ENCODE data around the gene TACR1.
A peak's percentile ranks its signal among the peaks of the same experiment; 100 is the strongest.
"Not testable (repeated sequence)": the region's sequence is repeated elsewhere in the genome, so short reads cannot be mapped to it uniquely, and the experiment has no call there.

The TACR1 gene

GRCh38 chr2:75199428-75200011, at the start of gene TACR1:
TACR1 (minus strand) TSS chr2:75199520; CDS start chr2:75198934, 586 bp downstream.
- DNase-seq: peak; percentile 57

GRCh38 chr2:75248581-75248980, 49.3 kb upstream of the TACR1 start:
- DNase-seq: not testable (repeated sequence)

- no peak for DNase-seq
These were observed 47.3 kb upstream of the TACR1 start for GRCh38 chr2:75246441-75247167.

DNA sequence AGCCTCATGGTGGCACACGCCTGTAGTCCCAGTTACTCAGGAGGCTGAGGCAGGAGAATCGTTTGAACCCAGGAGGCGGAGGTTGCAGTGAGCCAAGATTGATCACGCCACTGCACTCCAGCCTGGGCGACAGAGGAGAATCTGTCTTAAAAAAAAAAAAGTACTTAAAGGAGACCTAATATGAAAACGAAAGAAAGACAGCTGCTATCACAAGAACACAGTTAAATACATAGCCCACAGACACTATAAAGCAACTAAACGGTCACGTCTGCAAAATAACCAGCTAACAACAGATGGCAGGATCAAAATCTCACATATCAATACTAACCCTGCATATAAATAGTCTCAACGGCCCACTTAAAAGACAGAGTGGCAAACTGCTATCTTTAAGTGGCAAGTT, 43.9 kb upstream of the TACR1 start:
- DNase-seq: no peak

GRCh38 chr2:75241696-75242095, 42.4 kb upstream of the TACR1 start:
- no peak for DNase-seq

DNA sequence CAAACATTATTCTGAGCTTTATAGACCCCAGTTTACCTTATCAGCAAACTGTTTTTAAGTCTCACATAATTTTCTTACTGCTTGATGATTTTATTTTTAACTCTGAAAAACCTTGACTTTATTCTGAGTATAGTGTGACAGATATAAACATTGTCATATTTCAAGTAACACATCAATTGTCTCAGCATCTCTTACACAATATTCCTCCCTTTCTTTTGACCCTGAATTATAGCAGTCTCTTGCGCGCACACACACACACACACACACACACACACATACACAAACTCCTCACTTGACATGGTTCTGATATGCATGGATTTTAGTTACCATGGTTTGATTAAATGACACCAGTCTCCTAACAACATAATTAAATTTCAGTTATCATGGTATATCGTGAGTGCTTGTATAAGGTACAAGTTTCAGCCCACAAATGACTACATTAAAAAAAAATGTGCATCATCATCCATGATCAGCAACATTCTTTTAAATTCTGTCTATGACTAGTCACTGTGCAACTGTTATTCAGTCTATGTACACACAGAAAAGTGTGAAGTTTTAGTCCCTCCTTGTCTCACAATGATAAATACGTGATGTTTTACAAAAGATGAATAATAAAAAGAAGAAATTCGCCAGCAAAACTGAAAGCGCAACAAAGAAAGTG, 39.5 kb upstream of the TACR1 start:
- DNase-seq: no peak

DNA sequence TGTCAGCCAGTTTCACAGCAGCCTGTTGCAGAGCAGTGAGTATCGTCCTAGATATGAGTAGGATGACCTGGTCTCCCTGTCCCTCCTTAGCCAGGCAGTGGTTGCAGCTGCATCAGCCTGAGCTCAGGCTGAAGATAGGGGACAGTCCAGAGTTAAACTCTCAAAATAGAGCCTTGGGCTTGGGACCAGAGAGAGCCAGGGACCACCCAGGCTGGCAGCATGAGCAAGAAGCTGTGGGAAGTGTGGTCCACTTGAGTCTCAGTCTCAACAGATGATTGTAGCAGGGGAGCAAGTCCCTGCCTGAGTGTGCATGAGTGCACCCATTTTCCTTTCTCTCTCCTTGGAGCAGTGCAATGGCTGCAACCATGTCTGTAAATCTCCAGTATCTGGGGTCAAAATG, 38.0 kb upstream of the TACR1 start:
- DNase-seq: no peak

GRCh38 chr2:75233965-75234364, 34.6 kb upstream of the TACR1 start:
- no peak for DNase-seq

- DNase-seq: no peak
These were observed 27.3 kb upstream of the TACR1 start for GRCh38 chr2:75226617-75227016.

DNA sequence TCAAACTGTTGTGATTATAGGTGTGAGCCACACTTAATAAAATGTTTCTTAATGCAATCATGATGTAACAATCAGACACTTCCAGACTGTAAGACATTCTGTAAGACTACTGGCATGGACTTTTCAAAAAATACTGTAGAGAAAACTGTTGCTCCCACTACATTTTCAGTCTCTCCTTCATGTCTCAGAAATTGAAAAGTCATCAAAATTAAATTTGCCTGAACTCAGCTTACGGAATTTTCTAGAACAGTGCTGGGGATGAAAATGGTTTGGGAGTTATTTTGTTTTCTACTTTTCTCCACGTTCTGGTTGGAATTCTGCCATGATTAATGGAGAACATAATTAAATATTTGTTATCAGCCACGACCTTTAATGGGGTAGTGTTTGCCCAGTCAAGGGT, 26.8 kb upstream of the TACR1 start:
- DNase-seq: no peak

GRCh38 chr2:75224636-75225094, 25.3 kb upstream of the TACR1 start:
- DNase-seq: peak; percentile 83

DNA sequence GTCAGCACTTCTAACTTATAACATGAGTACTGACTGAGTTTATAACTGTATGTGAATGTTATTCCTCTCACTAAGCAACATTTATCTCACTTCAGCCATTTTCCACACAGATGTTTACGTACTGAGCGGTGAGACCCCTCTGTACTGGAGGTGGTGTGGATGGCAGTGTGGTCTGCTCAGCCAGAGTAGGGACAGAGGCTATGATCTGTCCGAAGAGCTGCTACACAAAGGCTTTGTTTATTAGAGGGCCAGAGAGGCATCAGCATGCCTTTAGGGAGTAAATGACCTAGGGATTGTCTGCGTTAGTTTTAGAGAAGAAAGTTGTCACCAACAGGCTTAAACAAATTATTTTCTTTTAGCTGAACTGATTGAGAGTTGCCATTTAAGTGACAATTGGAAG, 23.2 kb upstream of the TACR1 start:
- DNase-seq: no peak

- DNase-seq: no peak
These were observed 22.5 kb upstream of the TACR1 start for GRCh38 chr2:75221862-75222261.

GRCh38 chr2:75219213-75219612, 19.9 kb upstream of the TACR1 start:
- not testable (repeated sequence) for DNase-seq

DNA sequence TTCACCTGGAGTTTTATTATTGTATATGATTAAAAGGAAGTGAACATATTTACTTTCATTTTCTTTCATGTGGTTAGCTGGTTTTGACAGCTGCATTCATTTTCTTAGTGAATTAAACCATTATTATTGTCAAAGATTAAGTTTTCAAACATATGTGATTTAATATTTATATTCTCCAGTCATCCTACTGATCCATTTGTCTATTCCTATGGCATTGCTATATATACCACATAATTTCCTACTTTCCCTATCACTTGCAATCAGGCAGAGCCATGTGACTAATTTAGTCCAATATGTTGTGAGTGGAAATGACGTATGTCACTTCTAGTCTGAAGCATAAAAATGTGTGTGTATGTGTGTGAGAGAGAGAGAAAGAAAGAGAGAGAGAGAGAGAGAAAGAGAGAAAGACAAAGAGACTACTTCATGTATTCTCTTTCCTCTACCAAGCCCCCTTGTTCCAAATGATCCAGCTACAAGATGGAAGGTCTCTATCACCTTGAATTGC, 12.0 kb upstream of the TACR1 start:
- no peak for DNase-seq

- no peak for DNase-seq
These were observed 11.1 kb upstream of the TACR1 start for GRCh38 chr2:75210409-75210808.

DNA sequence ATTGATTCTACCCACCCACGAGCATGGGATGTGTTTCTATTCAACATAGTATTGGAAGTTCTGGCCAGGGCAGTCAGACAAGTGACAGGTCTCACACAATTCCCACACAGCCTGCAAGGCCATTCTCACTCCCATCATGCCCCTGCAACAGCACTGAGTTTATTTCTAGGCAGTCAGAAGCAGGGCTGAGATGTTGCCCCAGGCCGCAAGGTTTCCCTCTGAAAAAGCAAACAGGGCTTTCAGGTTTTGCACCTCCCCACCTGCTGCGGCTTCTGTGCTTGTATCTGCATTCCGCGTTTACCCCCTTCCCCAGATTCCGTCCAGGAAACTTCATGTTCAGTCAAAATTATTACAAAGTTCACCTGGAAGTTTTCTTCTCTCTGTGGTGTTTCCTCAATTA, 9.4 kb upstream of the TACR1 start:
- no peak for DNase-seq

GRCh38 chr2:75204833-75205232, 5.5 kb upstream of the TACR1 start:
- DNase-seq: no peak

DNA sequence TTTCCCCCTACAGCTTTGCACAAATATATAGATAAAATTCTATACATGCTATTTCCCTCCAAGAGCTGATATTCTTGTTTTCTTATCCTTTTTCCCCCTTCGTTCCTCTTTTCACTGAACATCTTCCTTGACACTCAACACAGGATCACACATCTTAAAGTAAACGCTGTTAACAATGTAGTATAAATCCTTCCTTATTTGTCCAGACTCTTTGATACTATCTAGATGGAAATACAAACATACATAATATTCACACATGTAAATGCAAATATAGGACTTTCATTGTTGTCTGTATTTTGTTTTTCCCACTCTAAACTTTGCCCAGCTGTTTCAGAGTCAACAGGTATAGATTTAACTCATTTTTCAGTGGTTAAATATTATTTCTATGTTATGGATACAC, 3.0 kb upstream of the TACR1 start:
- no peak for DNase-seq

DNA sequence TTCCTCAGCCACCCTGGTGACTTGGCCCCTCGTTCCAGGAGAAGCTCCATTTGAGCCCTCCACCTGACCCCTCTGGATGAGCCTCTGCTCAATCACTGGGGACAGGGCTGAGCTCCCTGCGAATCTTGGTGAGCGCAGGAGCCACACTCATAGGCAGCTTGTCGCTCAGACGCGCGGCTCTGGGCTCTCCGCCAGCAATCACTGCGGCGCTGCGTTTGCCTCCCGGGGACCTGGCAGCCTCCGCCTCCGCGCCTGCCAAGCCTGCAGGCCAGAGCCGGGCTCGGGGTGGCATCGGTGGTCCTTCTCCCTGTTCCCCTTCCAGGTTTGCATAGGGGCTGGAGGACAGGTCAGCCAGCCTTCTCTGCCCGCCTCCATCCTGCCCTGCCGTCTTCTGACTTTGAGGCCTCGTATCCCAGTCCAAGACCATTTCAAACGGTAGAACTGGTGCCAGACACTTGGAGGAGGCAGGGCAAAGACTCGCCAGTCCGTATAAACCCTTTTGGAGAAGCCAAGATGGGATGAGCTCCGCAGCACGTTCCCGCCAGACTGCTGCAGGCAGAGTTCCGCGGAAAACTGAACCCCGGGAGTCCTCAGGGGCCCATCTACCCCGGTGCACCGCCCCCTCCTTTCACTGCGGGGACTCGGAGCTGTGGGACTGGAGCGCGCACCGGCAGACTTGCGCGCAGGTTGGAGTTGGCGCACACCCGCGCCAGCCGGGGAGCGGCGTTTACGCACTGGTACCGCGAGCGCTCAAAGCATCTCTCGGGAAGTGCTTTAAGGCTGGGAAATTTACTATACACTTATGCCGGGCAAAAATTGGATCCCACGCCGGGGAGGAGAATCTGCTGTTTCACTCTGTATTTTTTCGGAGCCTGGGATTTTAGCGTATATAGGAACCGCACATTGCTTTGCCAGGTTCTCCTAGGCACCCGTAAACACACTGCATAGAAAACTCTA, 1.1 kb upstream of the TACR1 start:
- DNase-seq: peak; percentile 78

- no peak for DNase-seq
These were observed 4.1 kb downstream of the TACR1 start for GRCh38 chr2:75195076-75195691.

DNA sequence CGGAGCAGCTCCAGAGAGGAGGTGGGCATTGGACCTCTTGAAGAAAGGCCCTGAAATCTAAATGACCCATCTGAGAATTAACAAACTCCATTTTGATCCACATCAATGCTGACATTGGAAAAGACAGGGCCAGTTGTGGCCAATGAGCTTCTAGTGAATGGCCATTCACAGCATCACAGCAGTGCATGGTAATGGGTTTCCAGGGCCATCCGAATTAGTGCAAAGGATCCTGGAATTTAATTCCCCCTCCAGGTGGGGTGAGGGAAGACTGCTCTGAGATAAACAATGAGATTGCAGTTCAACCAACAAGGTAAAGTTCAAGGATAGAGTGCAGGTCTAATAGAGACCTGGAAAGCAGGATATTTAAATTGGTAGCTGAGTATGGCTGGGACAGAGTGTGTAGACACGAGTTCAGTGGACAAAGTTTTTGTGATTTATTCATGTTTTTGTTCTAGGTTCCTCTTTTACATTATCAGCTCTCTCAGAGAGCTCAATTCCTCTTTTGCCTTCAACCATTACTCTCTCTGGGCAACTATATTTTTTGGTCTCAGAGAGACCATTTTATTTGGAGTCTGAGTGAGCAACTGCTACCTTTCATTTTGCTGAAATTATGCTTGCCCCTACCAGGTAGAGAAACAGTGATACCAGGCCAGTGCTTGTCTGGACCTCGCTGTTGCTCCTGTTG, 5.0 kb downstream of the TACR1 start:
- DNase-seq: no peak

Measured in NCI-H345 (cell line).